ENCODE measurements around the gene VPS13C.

GRCh38 chr15:61822511-61822910, 237.7 kb downstream of the VPS13C start:
- TF ChIP-seq SP1 (IDR thresholded peaks at IDR 0.05), result no peak
- TF ChIP-seq ELF4 (IDR thresholded peaks at IDR 0.05), result no peak
- no peak for TF ChIP-seq TARDBP (IDR thresholded peaks at IDR 0.05)
- TF ChIP-seq ARNT (IDR thresholded peaks at IDR 0.05), result no peak
- TF ChIP-seq LEF1 (IDR thresholded peaks at IDR 0.05; ENCODE audit: borderline replicate concordance), result no peak
- TF ChIP-seq SUZ12 (IDR thresholded peaks at IDR 0.05), result no peak
- no peak for TF ChIP-seq ZNF384 (IDR thresholded peaks at IDR 0.05)
- TF ChIP-seq, protein P1, sequence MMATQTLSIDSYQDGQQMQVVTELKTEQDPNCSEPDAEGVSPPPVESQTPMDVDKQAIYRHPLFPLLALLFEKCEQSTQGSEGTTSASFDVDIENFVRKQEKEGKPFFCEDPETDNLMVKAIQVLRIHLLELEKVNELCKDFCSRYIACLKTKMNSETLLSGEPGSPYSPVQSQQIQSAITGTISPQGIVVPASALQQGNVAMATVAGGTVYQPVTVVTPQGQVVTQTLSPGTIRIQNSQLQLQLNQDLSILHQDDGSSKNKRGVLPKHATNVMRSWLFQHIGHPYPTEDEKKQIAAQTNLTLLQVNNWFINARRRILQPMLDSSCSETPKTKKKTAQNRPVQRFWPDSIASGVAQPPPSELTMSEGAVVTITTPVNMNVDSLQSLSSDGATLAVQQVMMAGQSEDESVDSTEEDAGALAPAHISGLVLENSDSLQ (IDR thresholded peaks at IDR 0.05), result no peak
